ENCODE data around the gene GPBP1. TPM values are rescaled to one million over a fixed set of nuclear protein-coding genes. Genes with fewer than 3 reads are reported as not detected.
"Not testable (repeated sequence)": the region's sequence is repeated elsewhere in the genome, so short reads cannot be mapped to it uniquely, and the experiment has no call there.

Gene GPBP1
- total and polyA plus RNA-seq, 5 donors from 2014 or later = 88.8 to 171 (median 98.5) TPM

GRCh38 chr5:57163553-57164006 is 10.3 kb upstream of the GPBP1 start:
- no peak overlapping the region for H3K27ac Mint-ChIP-seq
- Histone ChIP-seq H3K27ac (ENCODE audit: insufficient read depth, low read length, poor library complexity, severe bottlenecking) (no peak overlapping the region), H3K9me3 (ENCODE audit: control insufficient read depth in 2 of 2, low read length in 2 of 2) (no peaks in the 10 kb centered on the region), H3K4me3 (ENCODE audit: low read depth, low read length) (no peak overlapping the region), H3K27me3 (ENCODE audit: control insufficient read depth, insufficient read depth, low read length) (no peaks in the 10 kb centered on the region), H3K4me1 (ENCODE audit: control insufficient read depth, insufficient read depth, low read length, poor library complexity, severe bottlenecking) (no peaks in the 10 kb centered on the region), H3K36me3 (ENCODE audit: control insufficient read depth, insufficient read depth, low read length) (no peaks in the 10 kb centered on the region)
- H3K4me1 Mint-ChIP-seq = peaks cover 4 to 8% (median 5%) of the 10 kb centered on the region in 4 donors
- ATAC-seq (ENCODE audit: low read depth in 2 of 2) (no peak), DNase-seq (no peak)
- peaks cover 0 to 3% (median 0%) of the 10 kb centered on the region in 7 donors for H3K9me3 Mint-ChIP-seq
- no peaks in the 10 kb centered on the region for H3K36me3 Mint-ChIP-seq
- no peak overlapping the region for H3K4me3 Mint-ChIP-seq
- H3K27me3 Mint-ChIP-seq = no peaks in the 10 kb centered on the region

- H3K4me1 ChIP-seq (ENCODE audit: control insufficient read depth, insufficient read depth, low read length, poor library complexity, severe bottlenecking) = no peaks in the 10 kb centered on the region
- no peak overlapping the region for H3K4me3 ChIP-seq (ENCODE audit: low read depth, low read length)
- no peaks in the 10 kb centered on the region for H3K36me3 Mint-ChIP-seq
- H3K4me3 Mint-ChIP-seq = no peak overlapping the region
- ATAC-seq (ENCODE audit: low read depth in 2 of 2) (no peak), DNase-seq (no peak)
- no peaks in the 10 kb centered on the region for H3K9me3 ChIP-seq (ENCODE audit: control insufficient read depth in 2 of 2, low read length in 2 of 2)
- H3K9me3 Mint-ChIP-seq = peaks cover 0 to 3% (median 0%) of the 10 kb centered on the region in 7 donors
- no peak overlapping the region for H3K27ac Mint-ChIP-seq
- no peaks in the 10 kb centered on the region for H3K27me3 ChIP-seq (ENCODE audit: control insufficient read depth, insufficient read depth, low read length)
- no peaks in the 10 kb centered on the region for H3K27me3 Mint-ChIP-seq
- no peaks in the 10 kb centered on the region for H3K36me3 ChIP-seq (ENCODE audit: control insufficient read depth, insufficient read depth, low read length)
- H3K4me1 Mint-ChIP-seq = peaks cover 4 to 8% (median 5%) of the 10 kb centered on the region in 4 donors
- H3K27ac ChIP-seq (ENCODE audit: insufficient read depth, low read length, poor library complexity, severe bottlenecking) = no peak overlapping the region
These were observed 9.7 kb upstream of the GPBP1 start for GRCh38 chr5:57164124-57164523.

GRCh38 chr5:57165171-57165570 is 8.7 kb upstream of the GPBP1 start:
- H3K36me3 Mint-ChIP-seq; H3K27me3 Mint-ChIP-seq; H3K27ac ChIP-seq (ENCODE audit: insufficient read depth, low read length, poor library complexity, severe bottlenecking); H3K4me1 Mint-ChIP-seq; H3K9me3 Mint-ChIP-seq; H3K36me3 ChIP-seq (ENCODE audit: control insufficient read depth, insufficient read depth, low read length); H3K27me3 ChIP-seq (ENCODE audit: control insufficient read depth, insufficient read depth, low read length); ATAC-seq (ENCODE audit: low read depth in 2 of 2); H3K4me3 ChIP-seq (ENCODE audit: low read depth, low read length); DNase-seq; H3K4me3 Mint-ChIP-seq; H3K4me1 ChIP-seq (ENCODE audit: control insufficient read depth, insufficient read depth, low read length, poor library complexity, severe bottlenecking); H3K9me3 ChIP-seq (ENCODE audit: control insufficient read depth in 2 of 2, low read length in 2 of 2); H3K27ac Mint-ChIP-seq: not testable (repeated sequence)

GRCh38 chr5:57166276-57166675 is 7.6 kb upstream of the GPBP1 start:
- no peak overlapping the region for H3K4me3 Mint-ChIP-seq
- H3K9me3 Mint-ChIP-seq = no peaks in the 10 kb centered on the region
- H3K27ac Mint-ChIP-seq = no peak overlapping the region
- H3K4me1 Mint-ChIP-seq = peaks cover 4 to 8% (median 5%) of the 10 kb centered on the region in 4 donors
- H3K36me3 ChIP-seq (ENCODE audit: control insufficient read depth, insufficient read depth, low read length) = no peaks in the 10 kb centered on the region
- no peaks in the 10 kb centered on the region for H3K36me3 Mint-ChIP-seq
- DNase-seq (no peak), ATAC-seq (ENCODE audit: low read depth in 2 of 2) (no peak)
- H3K27me3 Mint-ChIP-seq = no peaks in the 10 kb centered on the region
- no peaks in the 10 kb centered on the region for H3K9me3 ChIP-seq (ENCODE audit: control insufficient read depth in 2 of 2, low read length in 2 of 2)
- H3K27ac ChIP-seq (ENCODE audit: insufficient read depth, low read length, poor library complexity, severe bottlenecking) = no peak overlapping the region
- H3K27me3 ChIP-seq (ENCODE audit: control insufficient read depth, insufficient read depth, low read length) = no peaks in the 10 kb centered on the region
- H3K4me3 ChIP-seq (ENCODE audit: low read depth, low read length) = no peak overlapping the region
- no peaks in the 10 kb centered on the region for H3K4me1 ChIP-seq (ENCODE audit: control insufficient read depth, insufficient read depth, low read length, poor library complexity, severe bottlenecking)

GRCh38 chr5:57167201-57167600 is 6.7 kb upstream of the GPBP1 start:
- peaks cover 6% of the 10 kb centered on the region for H3K4me1 ChIP-seq (ENCODE audit: control insufficient read depth, insufficient read depth, low read length, poor library complexity, severe bottlenecking)
- no peak overlapping the region for H3K4me3 Mint-ChIP-seq
- no peak for DNase-seq
- no peaks in the 10 kb centered on the region for H3K36me3 Mint-ChIP-seq
- H3K27me3 Mint-ChIP-seq = no peaks in the 10 kb centered on the region
- ATAC-seq (ENCODE audit: low read depth in 2 of 2) = no peak
- no peak overlapping the region for H3K27ac ChIP-seq (ENCODE audit: insufficient read depth, low read length, poor library complexity, severe bottlenecking)
- H3K9me3 ChIP-seq (ENCODE audit: control insufficient read depth in 2 of 2, low read length in 2 of 2) = no peaks in the 10 kb centered on the region
- H3K4me1 Mint-ChIP-seq = peaks cover 8 to 13% (median 10%) of the 10 kb centered on the region in 4 donors
- H3K4me3 ChIP-seq (ENCODE audit: low read depth, low read length) = no peak overlapping the region
- H3K27ac Mint-ChIP-seq = no peak overlapping the region
- H3K27me3 ChIP-seq (ENCODE audit: control insufficient read depth, insufficient read depth, low read length) = no peaks in the 10 kb centered on the region
- no peaks in the 10 kb centered on the region for H3K9me3 Mint-ChIP-seq
- H3K36me3 ChIP-seq (ENCODE audit: control insufficient read depth, insufficient read depth, low read length) = no peaks in the 10 kb centered on the region

- not testable (repeated sequence) for H3K4me3 ChIP-seq (ENCODE audit: low read depth, low read length); H3K36me3 ChIP-seq (ENCODE audit: control insufficient read depth, insufficient read depth, low read length); H3K9me3 Mint-ChIP-seq; H3K36me3 Mint-ChIP-seq; DNase-seq; H3K27me3 ChIP-seq (ENCODE audit: control insufficient read depth, insufficient read depth, low read length); H3K27me3 Mint-ChIP-seq; H3K27ac Mint-ChIP-seq; ATAC-seq (ENCODE audit: low read depth in 2 of 2); H3K27ac ChIP-seq (ENCODE audit: insufficient read depth, low read length, poor library complexity, severe bottlenecking); H3K9me3 ChIP-seq (ENCODE audit: control insufficient read depth in 2 of 2, low read length in 2 of 2)
- peaks cover 13 to 18% (median 15%) of the 10 kb centered on the region in 4 donors for H3K4me1 Mint-ChIP-seq
- H3K4me1 ChIP-seq (ENCODE audit: control insufficient read depth, insufficient read depth, low read length, poor library complexity, severe bottlenecking) = peaks cover 10% of the 10 kb centered on the region
- peak overlapping the region in 1 of 4 donors; percentile 34 for H3K4me3 Mint-ChIP-seq
These were observed 3.7 kb upstream of the GPBP1 start for GRCh38 chr5:57170116-57170515.

- peaks cover 6% of the 10 kb centered on the region for H3K27me3 Mint-ChIP-seq
- peak overlapping the region; percentile 99 for H3K27ac Mint-ChIP-seq
- peaks cover 9 to 25% (median 19%) of the 10 kb centered on the region in 4 donors for H3K4me1 Mint-ChIP-seq
- H3K36me3 Mint-ChIP-seq = peaks cover 10% of the 10 kb centered on the region
- no peaks in the 10 kb centered on the region for H3K36me3 ChIP-seq (ENCODE audit: control insufficient read depth, insufficient read depth, low read length)
- peaks cover 24% of the 10 kb centered on the region for H3K4me1 ChIP-seq (ENCODE audit: control insufficient read depth, insufficient read depth, low read length, poor library complexity, severe bottlenecking)
- DNase-seq (peak in 1 of 3 donors; percentile 45), ATAC-seq (ENCODE audit: low read depth in 2 of 2) (no peak)
- H3K27ac ChIP-seq (ENCODE audit: insufficient read depth, low read length, poor library complexity, severe bottlenecking) = peak overlapping the region; percentile 100
- peak overlapping the region; percentile 92 for H3K4me3 ChIP-seq (ENCODE audit: low read depth, low read length)
- H3K27me3 ChIP-seq (ENCODE audit: control insufficient read depth, insufficient read depth, low read length) = no peaks in the 10 kb centered on the region
- H3K9me3 ChIP-seq (ENCODE audit: control insufficient read depth in 2 of 2, low read length in 2 of 2) = no peaks in the 10 kb centered on the region
- peaks cover 0 to 1% (median 0%) of the 10 kb centered on the region in 7 donors for H3K9me3 Mint-ChIP-seq
- peak overlapping the region; percentile 92 to 99 (median 96) for H3K4me3 Mint-ChIP-seq
These were observed 1.9 kb upstream of the GPBP1 start for GRCh38 chr5:57171816-57172465.

Measured in CD4-positive, CD25-positive, alpha-beta regulatory T cell (primary cell).